CD4-positive, alpha-beta T cell (primary cell): Measurements from ENCODE around the gene FARS2. TPM values are rescaled to one million over a fixed set of nuclear protein-coding genes. Genes with fewer than 3 reads are reported as not detected.

Experiments used
- ATAC-seq: fragments of 200-7000 bp; cut with Tn5 transposase; one replicate; pipeline ENCODE4 v1.10.0; 2022; ENCODE audit warnings: mild to moderate bottlenecking; ENCODE audit not compliant: poor library complexity
- CTCF ChIA-PET: fragments of 350-600 bp; sonication (Branson Sonifier 250); formaldehyde crosslinking; loops from one replicate; lab custom pipeline; 2021; ENCODE audit warnings: antibody characterized with exemption, inconsistent platforms; lab: Charles Lee
- POLR2A ChIA-PET: fragments of 350-600 bp; sonication (Branson Sonifier 250); formaldehyde crosslinking; loops from one replicate; lab custom pipeline; 2021; ENCODE audit warnings: antibody characterized with exemption, inconsistent platforms; lab: Charles Lee
- DNase-seq, 14 experiments: peaks; one replicate each; pipeline ENCODE4 v3.0.0-alpha.2; 2013 to 2020; ENCODE audit warnings: mixed read lengths in 2 of 14
- H3K27ac ChIP-seq, 2 donors: one replicate each; pipeline versions ENCODE4 v1.5.1 to v1.7.0; 2013; ENCODE audit warnings: low read length in 2 of 2, low read depth in 1 of 2, mild to moderate bottlenecking in 1 of 2
- H3K27me3 ChIP-seq, 2 experiments: 1 replicate in 1 of 2; 2 replicates in 1 of 2; pipeline versions ENCODE4 v1.6.1 to v1.7.0; 2013; ENCODE audit warnings: low read length in 2 of 2, control low read depth in 1 of 2, mild to moderate bottlenecking in 1 of 2, moderate library complexity in 1 of 2; ENCODE audit not compliant: insufficient read depth in 2 of 2, control insufficient read depth in 1 of 2
- H3K36me3 ChIP-seq: one replicate; pipeline ENCODE4 v1.6.1; 2013; ENCODE audit warnings: low read length, control low read depth; ENCODE audit not compliant: insufficient read depth
- H3K4me1 ChIP-seq: one replicate; pipeline ENCODE4 v1.6.1; 2013; ENCODE audit warnings: low read length, control low read depth; ENCODE audit not compliant: insufficient read depth
- H3K4me3 ChIP-seq: one replicate; pipeline ENCODE4 v1.5.1; 2013; ENCODE audit warnings: mild to moderate bottlenecking, low read length, moderate library complexity
- H3K9me3 ChIP-seq, 2 experiments: 1 replicate in 1 of 2; 2 replicates in 1 of 2; pipeline versions ENCODE4 v1.6.1 to v1.7.0; 2013; ENCODE audit warnings: low read length in 2 of 2, mild to moderate bottlenecking in 2 of 2, control low read depth in 1 of 2, moderate library complexity in 1 of 2; ENCODE audit not compliant: control insufficient read depth in 1 of 2, insufficient read depth in 1 of 2
- H3K27ac Mint-ChIP-seq: one replicate; pipeline ENCODE4 v1.8.0; 2020; ENCODE audit warnings: mixed read lengths
- H3K27me3 Mint-ChIP-seq: one replicate; pipeline ENCODE4 v1.8.0; 2021; ENCODE audit warnings: mixed read lengths
- H3K36me3 Mint-ChIP-seq: one replicate; pipeline ENCODE4 v1.8.0; 2021; ENCODE audit warnings: low read depth, mixed read lengths
- H3K4me1 Mint-ChIP-seq: one replicate; pipeline ENCODE4 v1.8.0; 2021; ENCODE audit warnings: low read depth, mixed read lengths
- H3K4me3 Mint-ChIP-seq: one replicate; pipeline ENCODE4 v1.8.0; 2020; ENCODE audit warnings: mild to moderate bottlenecking, mixed read lengths
- H3K9me3 Mint-ChIP-seq: one replicate; pipeline ENCODE4 v1.8.0; 2020; ENCODE audit warnings: mixed read lengths
- CTCF ChIP-seq: fragments of 200-600 bp; IDR thresholded peaks from one replicate; pipeline ENCODE4 v1.8.0; 2022; ENCODE audit warnings: antibody characterized with exemption, mild to moderate bottlenecking
- intact Hi-C, 2 experiments: fragments of 100-400 bp; cut with DNase I in 1 of 2; cut with micrococcal nuclease in 1 of 2; formaldehyde crosslinking; loops; one replicate each; pipeline versions ENCODE4 v1.15.1 to v1.9.0; 2023 to 2025; cut with DNase I, micrococcal nuclease
- total RNA-seq, 174 experiments: library from RNA in 2 of 174; stranded (reverse) in 2 of 174; gene quantifications; one replicate each; pipeline ENCODE4 v1.2.3 and lab custom pipeline; 2021 to 2026

FARS2 gene
- total RNA-seq, 2 experiments from 2014 or later, result 12.6 to 12.8 TPM

DNA sequence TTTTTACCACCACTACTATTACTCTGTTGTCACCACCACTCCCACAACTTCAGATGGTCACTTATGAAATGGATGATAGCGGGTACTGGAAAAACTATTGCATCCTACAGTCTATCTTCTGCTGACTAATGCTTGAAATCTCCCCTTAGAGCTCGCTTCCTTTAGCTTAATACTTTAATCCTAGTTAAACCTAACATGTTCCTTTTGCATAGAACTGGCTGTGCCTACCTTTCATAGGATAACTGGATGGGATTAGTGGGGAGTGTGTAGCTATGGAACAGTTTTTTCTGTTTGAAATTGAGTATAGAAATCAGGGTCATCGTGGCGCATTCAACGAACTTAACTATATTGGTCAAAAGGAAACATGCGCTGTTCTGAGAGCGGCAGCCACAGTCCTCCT lies 294.7 kb downstream of the FARS2 start:
- CTCF ChIA-PET, result no interaction called here
- Histone ChIP-seq H3K36me3 (no peaks in the 10 kb centered on the region), H3K9me3 (no peaks in the 10 kb centered on the region), H3K4me3 (no peak overlapping the region), H3K27me3 (no peaks in the 10 kb centered on the region), H3K27ac (no peak overlapping the region), H3K4me1 (no peaks in the 10 kb centered on the region)
- DNase-seq (no peak), ATAC-seq (no peak)
- intact Hi-C loops, result no loop called here
- Mint-ChIP-seq H3K27me3 (no peaks in the 10 kb centered on the region), H3K9me3 (peaks cover 2% of the 10 kb centered on the region), H3K27ac (no peak overlapping the region), H3K4me1 (peaks cover 5% of the 10 kb centered on the region), H3K36me3 (peaks cover 14% of the 10 kb centered on the region), H3K4me3 (no peak overlapping the region)
- POLR2A ChIA-PET, result no interaction called here
- no peak for TF ChIP-seq CTCF

DNA sequence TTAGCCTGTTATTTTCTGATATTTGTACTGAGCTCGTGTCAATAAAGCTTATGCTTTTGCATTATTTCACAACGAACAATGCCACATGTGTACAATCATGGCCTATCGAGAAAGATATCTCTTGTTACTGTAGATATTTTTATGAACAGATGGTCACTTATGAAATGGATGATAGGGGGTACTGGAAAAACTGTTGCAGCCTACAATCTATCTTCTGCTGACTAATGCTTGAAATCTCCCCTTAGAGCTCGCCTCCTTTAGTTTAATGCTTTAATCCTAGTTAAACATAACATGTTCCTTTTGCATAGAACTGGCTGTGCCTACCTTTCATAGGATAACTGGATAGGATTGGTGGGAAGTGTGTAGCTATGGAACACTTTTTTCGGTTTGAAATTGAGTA lies 296.2 kb downstream of the FARS2 start:
- H3K9me3 Mint-ChIP-seq, result no peaks in the 10 kb centered on the region

DNA sequence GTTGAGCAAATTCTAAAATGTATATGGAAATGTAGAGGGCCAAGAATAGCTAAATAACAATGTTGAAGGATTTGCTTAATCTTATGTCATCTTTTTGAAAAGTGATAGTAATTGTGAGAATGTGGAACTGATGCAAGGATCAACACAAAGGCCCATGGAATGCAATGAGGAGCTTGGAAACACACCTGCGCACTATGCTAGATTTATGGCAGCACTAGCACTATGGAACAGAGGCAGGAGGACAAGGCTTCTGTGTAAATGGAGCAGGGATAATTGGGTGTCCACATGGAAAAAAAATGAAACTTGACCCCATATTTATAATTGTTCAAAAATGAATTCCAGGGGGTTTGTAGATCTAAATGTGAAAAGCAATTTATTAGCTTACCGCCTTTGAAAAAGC lies 298.3 kb downstream of the FARS2 start:
- no peaks in the 10 kb centered on the region for H3K27me3 Mint-ChIP-seq
- ATAC-seq (no peak), DNase-seq (no peak)
- Histone ChIP-seq H3K4me1 (no peaks in the 10 kb centered on the region), H3K27me3 (no peaks in the 10 kb centered on the region), H3K27ac (no peak overlapping the region), H3K36me3 (no peaks in the 10 kb centered on the region), H3K9me3 (no peaks in the 10 kb centered on the region), H3K4me3 (no peak overlapping the region)
- H3K4me3 Mint-ChIP-seq, result no peak overlapping the region
- intact Hi-C loops, result no loop called here
- peaks cover 8% of the 10 kb centered on the region for H3K4me1 Mint-ChIP-seq
- ChIA-PET POLR2A (no interaction called here), CTCF (no interaction called here)
- no peak for TF ChIP-seq CTCF
- H3K9me3 Mint-ChIP-seq, result no peaks in the 10 kb centered on the region
- no peak overlapping the region for H3K27ac Mint-ChIP-seq
- peaks cover 14% of the 10 kb centered on the region for H3K36me3 Mint-ChIP-seq

More for the DNA sequence above, 296.2 kb downstream of the FARS2 start:
- Mint-ChIP-seq H3K4me1 (peaks cover 8% of the 10 kb centered on the region), H3K4me3 (no peak overlapping the region), H3K36me3 (peaks cover 9% of the 10 kb centered on the region), H3K27me3 (no peaks in the 10 kb centered on the region), H3K27ac (no peak overlapping the region)
- Histone ChIP-seq H3K36me3 (no peaks in the 10 kb centered on the region), H3K4me3 (no peak overlapping the region), H3K27me3 (no peaks in the 10 kb centered on the region), H3K9me3 (no peaks in the 10 kb centered on the region), H3K4me1 (no peaks in the 10 kb centered on the region), H3K27ac (no peak overlapping the region)
- POLR2A ChIA-PET, result no interaction called here
- no peak for TF ChIP-seq CTCF
- intact Hi-C loops, result no loop called here
- CTCF ChIA-PET, result no interaction called here
- no peak for ATAC-seq
- no peak for DNase-seq
